Trophoblast cell (in vitro differentiated cells and primary cell): Measurements from ENCODE around the gene VAX1.
A peak's percentile ranks its signal among the peaks of the same experiment; 100 is the strongest.
"Not testable (repeated sequence)": the region's sequence is repeated elsewhere in the genome, so short reads cannot be mapped to it uniquely, and the experiment has no call there.

Experiments used
- DNase-seq, 2 donors: peaks; one replicate each; pipeline ENCODE4 v3.0.0-alpha.2; 2016
- H2AFZ ChIP-seq: 2 replicates; pipeline ENCODE4 v1.6.1; 2013; ENCODE audit warnings: low read length, moderate library complexity, mild to moderate bottlenecking; ENCODE audit not compliant: insufficient read depth, poor library complexity
- H2AK5ac ChIP-seq: 2 replicates; pipeline ENCODE4 v1.6.1; 2013; ENCODE audit warnings: mild to moderate bottlenecking, low read length
- H2BK120ac ChIP-seq: 2 replicates; pipeline ENCODE4 v1.6.1; 2013; ENCODE audit warnings: low read length, mild to moderate bottlenecking, moderate library complexity; ENCODE audit not compliant: insufficient read depth, poor library complexity
- H2BK12ac ChIP-seq: 2 replicates; pipeline ENCODE4 v1.6.1; 2013; ENCODE audit warnings: mild to moderate bottlenecking, low read length, moderate library complexity
- H2BK5ac ChIP-seq: 2 replicates; pipeline ENCODE4 v1.6.1; 2013; ENCODE audit warnings: low read length, low read depth, moderate library complexity, mild to moderate bottlenecking; ENCODE audit not compliant: poor library complexity
- H3K14ac ChIP-seq: 2 replicates; pipeline ENCODE4 v1.6.1; 2013; ENCODE audit warnings: mild to moderate bottlenecking, low read length
- H3K18ac ChIP-seq: 2 replicates; pipeline ENCODE4 v1.6.1; 2013; ENCODE audit warnings: mild to moderate bottlenecking, low read length
- H3K23ac ChIP-seq: 2 replicates; pipeline ENCODE4 v1.6.1; 2013; ENCODE audit warnings: low read length
- H3K27ac ChIP-seq: 2 replicates; pipeline ENCODE4 v1.5.1; 2013; ENCODE audit warnings: low read depth, mild to moderate bottlenecking, inconsistent platforms, low read length, moderate library complexity
- H3K27me3 ChIP-seq: 2 replicates; pipeline ENCODE4 v1.6.1; 2013; ENCODE audit warnings: inconsistent platforms, mild to moderate bottlenecking, low read length, moderate library complexity; ENCODE audit not compliant: insufficient read depth
- H3K36me3 ChIP-seq, 2 experiments: 1 replicate in 1 of 2; 2 replicates in 1 of 2; pipeline ENCODE4 v1.6.1; 2013; ENCODE audit warnings: low read length in 2 of 2, mild to moderate bottlenecking in 2 of 2, moderate library complexity in 1 of 2; ENCODE audit not compliant: insufficient read depth in 2 of 2, control insufficient read depth in 1 of 2
- H3K4ac ChIP-seq: 2 replicates; pipeline ENCODE4 v1.6.1; 2013; ENCODE audit warnings: low read depth, mild to moderate bottlenecking, low read length, moderate library complexity
- H3K4me1 ChIP-seq, 2 experiments: 1 replicate in 1 of 2; 2 replicates in 1 of 2; pipeline ENCODE4 v1.6.1; 2013; ENCODE audit warnings: low read length in 2 of 2, mild to moderate bottlenecking in 2 of 2, moderate library complexity in 1 of 2; ENCODE audit not compliant: insufficient read depth in 2 of 2, control insufficient read depth in 1 of 2
- H3K4me2 ChIP-seq: 2 replicates; pipeline ENCODE4 v1.6.1; 2013; ENCODE audit warnings: inconsistent platforms, mild to moderate bottlenecking, low read length, moderate library complexity
- H3K4me3 ChIP-seq: 2 replicates; pipeline ENCODE4 v1.5.1; 2013; ENCODE audit warnings: mild to moderate bottlenecking, low read depth, low read length, inconsistent platforms
- H3K79me1 ChIP-seq: one replicate; pipeline ENCODE4 v1.6.1; 2013; ENCODE audit warnings: low read length
- H3K79me2 ChIP-seq: 2 replicates; pipeline ENCODE4 v1.6.1; 2013; ENCODE audit warnings: low read length, mild to moderate bottlenecking; ENCODE audit not compliant: control insufficient read depth, insufficient read depth, poor library complexity
- H3K9ac ChIP-seq: 2 replicates; pipeline ENCODE4 v1.6.1; 2013; ENCODE audit warnings: mild to moderate bottlenecking, low read length
- H3K9me3 ChIP-seq: 2 replicates; pipeline ENCODE4 v1.6.1; 2013; ENCODE audit warnings: low read depth, mild to moderate bottlenecking, control low read depth, inconsistent platforms, low read length; ENCODE audit not compliant: insufficient read depth
- H4K12ac ChIP-seq: 2 replicates; pipeline ENCODE4 v1.6.1; 2013; ENCODE audit warnings: low read depth, mild to moderate bottlenecking, low read length, moderate library complexity
- H4K8ac ChIP-seq: 2 replicates; pipeline ENCODE4 v1.6.1; 2013; ENCODE audit warnings: low read depth, mild to moderate bottlenecking, low read length, moderate library complexity
- H4K91ac ChIP-seq: one replicate; pipeline ENCODE4 v1.6.1; 2013; ENCODE audit warnings: low read depth, mild to moderate bottlenecking, low read length, moderate library complexity
- WGBS: extraction: QIAGEN DNeasy Blood & Tissue Kit; methylation state at CpG from one replicate; pipeline ENCODE4 v1.1.7; 2013; ENCODE audit warnings: missing lambda C conversion rate; ENCODE audit not compliant: insufficient read length, insufficient coverage; ENCODE audit errors: extremely low coverage; 5-methylcytosine and 5-hydroxymethylcytosine counted together

VAX1 gene

GRCh38 chr10:117131376-117132327 is 6.4 kb downstream of the VAX1 start:
- Histone ChIP-seq H3K9me3 (peaks cover 13% of the 10 kb centered on the region), H3K27ac (no peak overlapping the region), H3K79me2 (no peaks in the 10 kb centered on the region), H4K91ac (no peak overlapping the region), H2BK5ac (no peak overlapping the region), H3K4me2 (peak overlapping the region; percentile 49), H3K18ac (no peak overlapping the region), H2AFZ (no peak overlapping the region), H3K9ac (no peak overlapping the region), H3K14ac (no peak overlapping the region), H3K79me1 (no peaks in the 10 kb centered on the region), H3K36me3 (no peaks in the 10 kb centered on the region), H3K23ac (no peak overlapping the region), H4K8ac (no peak overlapping the region), H3K4me3 (no peak overlapping the region), H3K4ac (no peak overlapping the region), H4K12ac (no peak overlapping the region), H2BK120ac (no peak overlapping the region), H3K27me3 (peaks cover 81% of the 10 kb centered on the region), H3K4me1 (peaks cover 3 to 19% of the 10 kb centered on the region in 2 experiments), H2AK5ac (no peak overlapping the region), H2BK12ac (no peak overlapping the region)
- no peak for DNase-seq
- WGBS = no CpG with 5 or more reads among the region's 47 CpGs

- no peak overlapping the region for H2BK5ac ChIP-seq
- H2BK120ac ChIP-seq = no peak overlapping the region
- H3K23ac ChIP-seq = no peak overlapping the region
- no peak overlapping the region for H3K4ac ChIP-seq
- WGBS = no CpG with 5 or more reads among the region's 8 CpGs
- no peak overlapping the region for H2AFZ ChIP-seq
- no peak overlapping the region for H4K8ac ChIP-seq
- H3K9me3 ChIP-seq = peaks cover 8% of the 10 kb centered on the region
- no peak overlapping the region for H3K4me3 ChIP-seq
- peaks cover 76% of the 10 kb centered on the region for H3K27me3 ChIP-seq
- H3K36me3 ChIP-seq = no peaks in the 10 kb centered on the region
- no peak overlapping the region for H3K27ac ChIP-seq
- H4K12ac ChIP-seq = no peak overlapping the region
- no peak for DNase-seq
- no peak overlapping the region for H2BK12ac ChIP-seq
- no peaks in the 10 kb centered on the region for H3K79me1 ChIP-seq
- no peaks in the 10 kb centered on the region for H3K79me2 ChIP-seq
- H3K9ac ChIP-seq = no peak overlapping the region
- no peak overlapping the region for H2AK5ac ChIP-seq
- H3K4me2 ChIP-seq = peak overlapping the region; percentile 49
- no peak overlapping the region for H3K14ac ChIP-seq
- H4K91ac ChIP-seq = no peak overlapping the region
- peaks cover 3 to 16% of the 10 kb centered on the region in 2 experiments for H3K4me1 ChIP-seq
- no peak overlapping the region for H3K18ac ChIP-seq
Measured at GRCh38 chr10:117130862-117131375, 7.2 kb downstream of the VAX1 start.

DNA sequence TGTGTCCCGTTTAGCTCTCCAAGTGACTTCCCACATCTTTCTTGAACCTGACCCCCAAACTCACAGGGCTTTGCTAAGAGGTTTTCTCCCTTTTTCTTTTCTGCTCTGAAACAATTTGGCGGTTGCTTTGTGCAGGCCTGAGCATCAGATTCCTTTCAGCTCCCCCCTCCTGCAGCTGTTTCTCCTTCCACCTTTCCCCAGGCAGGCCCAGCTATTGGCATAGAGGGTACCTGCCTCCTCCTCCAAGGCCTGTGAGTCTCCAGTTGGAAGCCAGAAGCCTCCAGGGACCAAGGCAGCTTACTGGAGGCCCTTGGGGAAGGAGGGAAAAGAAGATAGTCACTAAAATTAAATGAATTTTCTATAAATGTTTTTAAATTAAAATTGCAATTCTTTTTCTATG is 7.7 kb downstream of the VAX1 start:
- Histone ChIP-seq H2BK120ac (no peak overlapping the region), H3K18ac (no peak overlapping the region), H3K36me3 (no peaks in the 10 kb centered on the region), H2BK5ac (no peak overlapping the region), H3K79me2 (no peaks in the 10 kb centered on the region), H3K27ac (no peak overlapping the region), H3K4me3 (no peak overlapping the region), H3K4me2 (no peak overlapping the region), H3K79me1 (no peaks in the 10 kb centered on the region), H3K23ac (no peak overlapping the region), H3K9me3 (peaks cover 5% of the 10 kb centered on the region), H3K14ac (no peak overlapping the region), H2AFZ (no peak overlapping the region), H2AK5ac (no peak overlapping the region), H4K91ac (no peak overlapping the region), H3K4ac (no peak overlapping the region), H3K9ac (no peak overlapping the region), H2BK12ac (no peak overlapping the region), H3K4me1 (peaks cover 3 to 16% of the 10 kb centered on the region in 2 experiments), H4K8ac (no peak overlapping the region), H3K27me3 (peaks cover 71% of the 10 kb centered on the region), H4K12ac (no peak overlapping the region)
- DNase-seq = no peak
- no CpG with 5 or more reads among the region's 2 CpGs for WGBS

GRCh38 chr10:117126645-117127044 is 11.4 kb downstream of the VAX1 start:
- H4K8ac ChIP-seq, H3K4me1 ChIP-seq, H3K4me3 ChIP-seq, H3K36me3 ChIP-seq, H3K4ac ChIP-seq, H2BK5ac ChIP-seq, H3K18ac ChIP-seq, H4K91ac ChIP-seq, H3K9ac ChIP-seq, H4K12ac ChIP-seq, H3K79me2 ChIP-seq, H3K79me1 ChIP-seq, H3K23ac ChIP-seq, DNase-seq, H3K27ac ChIP-seq, H2AFZ ChIP-seq, H2BK12ac ChIP-seq, H3K14ac ChIP-seq, H3K4me2 ChIP-seq, H2BK120ac ChIP-seq, H3K9me3 ChIP-seq, H2AK5ac ChIP-seq: not testable (repeated sequence)
- peaks cover 37% of the 10 kb centered on the region for H3K27me3 ChIP-seq
- no CpG with 5 or more reads among the region's 23 CpGs for WGBS
